K562 (cell line): ENCODE data around the gene CSNK1G2. TPM values are rescaled to one million over a fixed set of nuclear protein-coding genes. Genes with fewer than 3 reads are reported as not detected.

Source experiments
- polyA plus RNA-seq, 8 experiments: library from polyadenylated mRNA; depleted of rRNA in 4 of 8; stranded (reverse) in 5 of 8; unstranded in 3 of 8; fragments of >200 nt; fragmentation: Nextera tagmentation in 2 of 8; fragmentation: Illumina TruSeq in 1 of 8; extraction: Ambion mirVana in 2 of 8; extraction: Trizol in 1 of 8; gene quantifications; 2 replicates each; pipeline versions ENCODE4 v1.2.1 to v1.2.3, GENCODE V29; 2011 to 2014; ENCODE audit warnings: inconsistent platforms in 1 of 8, missing spikeins in 1 of 8
- small RNA-seq: library from RNA; depleted of rRNA; stranded (forward); fragments of <200 nt; gene quantifications from one replicate; pipeline ENCODE3, GENCODE V24; 2014
- total RNA-seq, 7 experiments: library from RNA; depleted of rRNA in 6 of 7; stranded (reverse); fragments of >200 nt in 6 of 7; fragmentation: Illumina TruSeq in 2 of 7; extraction: Trizol in 2 of 7; gene quantifications; 2 replicates each; pipeline versions ENCODE4 v1.2.1 to v1.2.3, GENCODE V29; 2011 to 2021; ENCODE audit warnings: low replicate concordance in 1 of 7

The CSNK1G2 gene
- total and polyA plus RNA-seq, 9 of the 15 experiments (the other 6 are each of a cell fraction or from before 2014, with no cell fraction given) = 0.48 to 119 (median 49.5) TPM

Small RNA genes within 50 kb of the gene (small RNA-seq; reads per million reads assigned to genes)
- not detected for gene AC007136.1

Other genes with a start within 250 kb of the CSNK1G2 start
Only the 7 nearest of the 13 such genes appear.
- 15.8 and 21.9 TPM in 2 replicates for gene REXO1, start 92.7 kb upstream of the CSNK1G2 start, total RNA-seq (2014; rRNA removed)
- 3.5 and 4.5 TPM in 2 replicates for gene REXO1, start 92.7 kb upstream of the CSNK1G2 start, total RNA-seq (2014; rRNA removed; fragmentation: Illumina TruSeq; extraction: Trizol)
- 15.8 and 20.8 TPM in 2 replicates for gene REXO1, start 92.7 kb upstream of the CSNK1G2 start, total RNA-seq (2015; rRNA removed; fragmentation: Illumina TruSeq; extraction: Trizol)
- gene REXO1, start 92.7 kb upstream of the CSNK1G2 start, total RNA-seq (2021) = 52.4 and 63.3 TPM in 2 replicates
- 14.6 and 21.5 TPM in 2 replicates for gene REXO1, start 92.7 kb upstream of the CSNK1G2 start, polyA plus RNA-seq (2011; rRNA removed)
- gene REXO1, start 92.7 kb upstream of the CSNK1G2 start, polyA plus RNA-seq (2014; fragmentation: Illumina TruSeq; extraction: Trizol) = 16.7 and 40.7 TPM in 2 replicates
- gene REXO1, start 92.7 kb upstream of the CSNK1G2 start, polyA plus RNA-seq (2014; fragmentation: Nextera tagmentation; extraction: Ambion mirVana) = under 1 TPM; 0.04 to 0.29 TPM
- 31.0 and 50.1 TPM in 2 replicates for gene REXO1, start 92.7 kb upstream of the CSNK1G2 start, polyA plus RNA-seq (2014; rRNA removed)
- 15.5 and 22.0 TPM in 2 replicates for gene KLF16, start 77.6 kb upstream of the CSNK1G2 start, total RNA-seq (2014; rRNA removed)
- 3.4 and 3.8 TPM in 2 replicates for gene KLF16, start 77.6 kb upstream of the CSNK1G2 start, total RNA-seq (2014; rRNA removed; fragmentation: Illumina TruSeq; extraction: Trizol)
- gene KLF16, start 77.6 kb upstream of the CSNK1G2 start, total RNA-seq (2015; rRNA removed; fragmentation: Illumina TruSeq; extraction: Trizol) = 7.9 and 9.4 TPM in 2 replicates
- gene KLF16, start 77.6 kb upstream of the CSNK1G2 start, total RNA-seq (2021) = 59.1 and 60.4 TPM in 2 replicates
- 3.7 and 4.8 TPM in 2 replicates for gene KLF16, start 77.6 kb upstream of the CSNK1G2 start, polyA plus RNA-seq (2011; rRNA removed)
- 6.8 and 13.1 TPM in 2 replicates for gene KLF16, start 77.6 kb upstream of the CSNK1G2 start, polyA plus RNA-seq (2014; fragmentation: Illumina TruSeq; extraction: Trizol)
- under 1 TPM; 0.04 to 0.10 TPM for gene KLF16, start 77.6 kb upstream of the CSNK1G2 start, polyA plus RNA-seq (2014; fragmentation: Nextera tagmentation; extraction: Ambion mirVana)
- 15.4 and 27.5 TPM in 2 replicates for gene KLF16, start 77.6 kb upstream of the CSNK1G2 start, polyA plus RNA-seq (2014; rRNA removed)
- 135 and 157 TPM in 2 replicates for gene ABHD17A, start 55.7 kb upstream of the CSNK1G2 start, total RNA-seq (2014; rRNA removed)
- 0.93 and 1.5 TPM in 2 replicates for gene ABHD17A, start 55.7 kb upstream of the CSNK1G2 start, total RNA-seq (2014; rRNA removed; fragmentation: Illumina TruSeq; extraction: Trizol)
- 18.9 and 26.5 TPM in 2 replicates for gene ABHD17A, start 55.7 kb upstream of the CSNK1G2 start, total RNA-seq (2015; rRNA removed; fragmentation: Illumina TruSeq; extraction: Trizol)
- 84.2 and 87.7 TPM in 2 replicates for gene ABHD17A, start 55.7 kb upstream of the CSNK1G2 start, total RNA-seq (2021)
- gene ABHD17A, start 55.7 kb upstream of the CSNK1G2 start, polyA plus RNA-seq (2011; rRNA removed) = 24.6 and 45.3 TPM in 2 replicates
- 3.6 and 16.9 TPM in 2 replicates for gene ABHD17A, start 55.7 kb upstream of the CSNK1G2 start, polyA plus RNA-seq (2014; fragmentation: Illumina TruSeq; extraction: Trizol)
- gene ABHD17A, start 55.7 kb upstream of the CSNK1G2 start, polyA plus RNA-seq (2014; fragmentation: Nextera tagmentation; extraction: Ambion mirVana) = under 1 TPM in 1 of 2 experiments, not detected in 1; 0.04 TPM
- gene ABHD17A, start 55.7 kb upstream of the CSNK1G2 start, polyA plus RNA-seq (2014; rRNA removed) = 95.1 and 99.0 TPM in 2 replicates
- gene ADAT3, start 35.8 kb upstream of the CSNK1G2 start, total RNA-seq (2014; rRNA removed) = 7.8 and 10.4 TPM in 2 replicates
- not detected in 2 replicates for gene ADAT3, start 35.8 kb upstream of the CSNK1G2 start, total RNA-seq (2014; rRNA removed; fragmentation: Illumina TruSeq; extraction: Trizol)
- 0.72 and 1.7 TPM in 2 replicates for gene ADAT3, start 35.8 kb upstream of the CSNK1G2 start, total RNA-seq (2015; rRNA removed; fragmentation: Illumina TruSeq; extraction: Trizol)
- gene ADAT3, start 35.8 kb upstream of the CSNK1G2 start, total RNA-seq (2021) = 15.1 and 15.6 TPM in 2 replicates
- 0.67 and 1.1 TPM in 2 replicates for gene ADAT3, start 35.8 kb upstream of the CSNK1G2 start, polyA plus RNA-seq (2011; rRNA removed)
- 0.68 TPM in 1 of 2 replicates, not detected in the other for gene ADAT3, start 35.8 kb upstream of the CSNK1G2 start, polyA plus RNA-seq (2014; fragmentation: Illumina TruSeq; extraction: Trizol)
- not detected for gene ADAT3, start 35.8 kb upstream of the CSNK1G2 start, polyA plus RNA-seq (2014; fragmentation: Nextera tagmentation; extraction: Ambion mirVana)
- 9.2 and 10.2 TPM in 2 replicates for gene ADAT3, start 35.8 kb upstream of the CSNK1G2 start, polyA plus RNA-seq (2014; rRNA removed)
- 20.9 and 26.4 TPM in 2 replicates for gene SCAMP4, start 35.8 kb upstream of the CSNK1G2 start, total RNA-seq (2014; rRNA removed)
- 4.1 and 5.6 TPM in 2 replicates for gene SCAMP4, start 35.8 kb upstream of the CSNK1G2 start, total RNA-seq (2014; rRNA removed; fragmentation: Illumina TruSeq; extraction: Trizol)
- gene SCAMP4, start 35.8 kb upstream of the CSNK1G2 start, total RNA-seq (2015; rRNA removed; fragmentation: Illumina TruSeq; extraction: Trizol) = 12.8 and 13.2 TPM in 2 replicates
- gene SCAMP4, start 35.8 kb upstream of the CSNK1G2 start, total RNA-seq (2021) = 40.3 and 45.9 TPM in 2 replicates
- gene SCAMP4, start 35.8 kb upstream of the CSNK1G2 start, polyA plus RNA-seq (2011; rRNA removed) = 6.7 and 8.9 TPM in 2 replicates
- 15.2 and 26.1 TPM in 2 replicates for gene SCAMP4, start 35.8 kb upstream of the CSNK1G2 start, polyA plus RNA-seq (2014; fragmentation: Illumina TruSeq; extraction: Trizol)
- under 1 TPM; 0.81 to 0.89 TPM for gene SCAMP4, start 35.8 kb upstream of the CSNK1G2 start, polyA plus RNA-seq (2014; fragmentation: Nextera tagmentation; extraction: Ambion mirVana)
- gene SCAMP4, start 35.8 kb upstream of the CSNK1G2 start, polyA plus RNA-seq (2014; rRNA removed) = 17.1 and 19.3 TPM in 2 replicates
- gene BTBD2, start 74.5 kb downstream of the CSNK1G2 start, total RNA-seq (2014; rRNA removed) = 5.6 and 8.1 TPM in 2 replicates
- 1.5 and 2.0 TPM in 2 replicates for gene BTBD2, start 74.5 kb downstream of the CSNK1G2 start, total RNA-seq (2014; rRNA removed; fragmentation: Illumina TruSeq; extraction: Trizol)
- gene BTBD2, start 74.5 kb downstream of the CSNK1G2 start, total RNA-seq (2015; rRNA removed; fragmentation: Illumina TruSeq; extraction: Trizol) = 6.4 and 6.9 TPM in 2 replicates
- gene BTBD2, start 74.5 kb downstream of the CSNK1G2 start, total RNA-seq (2021) = 13.3 and 15.6 TPM in 2 replicates
- gene BTBD2, start 74.5 kb downstream of the CSNK1G2 start, polyA plus RNA-seq (2011; rRNA removed) = 10.2 and 30.9 TPM in 2 replicates
- 7.4 and 11.0 TPM in 2 replicates for gene BTBD2, start 74.5 kb downstream of the CSNK1G2 start, polyA plus RNA-seq (2014; fragmentation: Illumina TruSeq; extraction: Trizol)
- under 1 TPM; 0.10 to 0.28 TPM for gene BTBD2, start 74.5 kb downstream of the CSNK1G2 start, polyA plus RNA-seq (2014; fragmentation: Nextera tagmentation; extraction: Ambion mirVana)
- 9.6 TPM in 2 replicates for gene BTBD2, start 74.5 kb downstream of the CSNK1G2 start, polyA plus RNA-seq (2014; rRNA removed)
- 83.9 and 114 TPM in 2 replicates for gene MKNK2, start 110.1 kb downstream of the CSNK1G2 start, total RNA-seq (2014; rRNA removed)
- 19.3 and 22.0 TPM in 2 replicates for gene MKNK2, start 110.1 kb downstream of the CSNK1G2 start, total RNA-seq (2014; rRNA removed; fragmentation: Illumina TruSeq; extraction: Trizol)
- 48.6 and 51.9 TPM in 2 replicates for gene MKNK2, start 110.1 kb downstream of the CSNK1G2 start, total RNA-seq (2015; rRNA removed; fragmentation: Illumina TruSeq; extraction: Trizol)
- 179 and 191 TPM in 2 replicates for gene MKNK2, start 110.1 kb downstream of the CSNK1G2 start, total RNA-seq (2021)
- 59.3 and 97.4 TPM in 2 replicates for gene MKNK2, start 110.1 kb downstream of the CSNK1G2 start, polyA plus RNA-seq (2011; rRNA removed)
- 44.6 and 77.5 TPM in 2 replicates for gene MKNK2, start 110.1 kb downstream of the CSNK1G2 start, polyA plus RNA-seq (2014; fragmentation: Illumina TruSeq; extraction: Trizol)
- 1 to 10 TPM; 5.1 to 5.5 TPM for gene MKNK2, start 110.1 kb downstream of the CSNK1G2 start, polyA plus RNA-seq (2014; fragmentation: Nextera tagmentation; extraction: Ambion mirVana)
- 87.2 and 91.7 TPM in 2 replicates for gene MKNK2, start 110.1 kb downstream of the CSNK1G2 start, polyA plus RNA-seq (2014; rRNA removed)